ENCODE data around the gene RPS6KC1.
"Not testable (repeated sequence)": the region's sequence is repeated elsewhere in the genome, so short reads cannot be mapped to it uniquely, and the experiment has no call there.

The RPS6KC1 gene

DNA sequence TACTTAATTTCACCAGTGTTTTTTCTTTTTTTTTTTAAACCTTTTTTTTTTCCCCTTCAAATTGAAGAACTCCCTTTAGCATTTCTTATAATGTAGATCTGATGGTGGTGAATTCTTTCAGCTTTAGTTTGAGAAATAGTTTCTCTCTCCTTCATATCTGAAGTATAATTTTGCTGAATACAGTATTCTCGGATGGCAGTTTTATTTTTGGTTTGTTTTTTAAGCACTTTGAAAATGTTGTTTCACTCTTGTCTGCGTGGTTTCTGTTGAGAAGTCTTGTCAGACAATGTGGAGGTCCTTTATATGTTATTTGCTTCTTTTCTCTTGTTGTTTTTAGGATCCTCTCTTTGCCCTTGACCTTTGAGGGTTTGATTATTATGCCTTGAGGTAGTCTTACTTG, 135.1 kb downstream of the RPS6KC1 start:
- Histone ChIP-seq H3K27me3 (ENCODE audit: insufficient read depth, low read length) (no peaks in the 10 kb centered on the region), H3K9ac (ENCODE audit: low read length) (no peak overlapping the region), H3K36me3 (ENCODE audit: insufficient read depth, low read length) (no peaks in the 10 kb centered on the region), H2AFZ (ENCODE audit: low read length) (no peak overlapping the region), H3K4me3 (ENCODE audit: low read depth, low read length, poor library complexity, severe bottlenecking) (no peak overlapping the region), H4K20me1 (ENCODE audit: insufficient read depth, low read length) (no peaks in the 10 kb centered on the region), H3K9me2 (ENCODE audit: low read depth, low read length) (no peaks in the 10 kb centered on the region), H3F3A (ENCODE audit: insufficient read depth, low read length) (no peaks in the 10 kb centered on the region), H3K4me1 (ENCODE audit: insufficient read depth, low read length, severe bottlenecking) (no peaks in the 10 kb centered on the region), H3K4me2 (ENCODE audit: low read length) (no peak overlapping the region), H3K27ac (ENCODE audit: low read depth, low read length, poor library complexity, severe bottlenecking) (no peak overlapping the region), H3K9me3 (ENCODE audit: low read length) (no peaks in the 10 kb centered on the region; the same call in 1 of the 2 replicates), H3K79me2 (ENCODE audit: insufficient read depth, low read length) (no peaks in the 10 kb centered on the region)
- no peak for TF ChIP-seq EZH2 (IDR thresholded peaks at IDR 0.05; ENCODE audit: borderline replicate concordance, low read length)
- TF ChIP-seq, protein P1, sequence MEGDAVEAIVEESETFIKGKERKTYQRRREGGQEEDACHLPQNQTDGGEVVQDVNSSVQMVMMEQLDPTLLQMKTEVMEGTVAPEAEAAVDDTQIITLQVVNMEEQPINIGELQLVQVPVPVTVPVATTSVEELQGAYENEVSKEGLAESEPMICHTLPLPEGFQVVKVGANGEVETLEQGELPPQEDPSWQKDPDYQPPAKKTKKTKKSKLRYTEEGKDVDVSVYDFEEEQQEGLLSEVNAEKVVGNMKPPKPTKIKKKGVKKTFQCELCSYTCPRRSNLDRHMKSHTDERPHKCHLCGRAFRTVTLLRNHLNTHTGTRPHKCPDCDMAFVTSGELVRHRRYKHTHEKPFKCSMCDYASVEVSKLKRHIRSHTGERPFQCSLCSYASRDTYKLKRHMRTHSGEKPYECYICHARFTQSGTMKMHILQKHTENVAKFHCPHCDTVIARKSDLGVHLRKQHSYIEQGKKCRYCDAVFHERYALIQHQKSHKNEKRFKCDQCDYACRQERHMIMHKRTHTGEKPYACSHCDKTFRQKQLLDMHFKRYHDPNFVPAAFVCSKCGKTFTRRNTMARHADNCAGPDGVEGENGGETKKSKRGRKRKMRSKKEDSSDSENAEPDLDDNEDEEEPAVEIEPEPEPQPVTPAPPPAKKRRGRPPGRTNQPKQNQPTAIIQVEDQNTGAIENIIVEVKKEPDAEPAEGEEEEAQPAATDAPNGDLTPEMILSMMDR (IDR thresholded peaks at IDR 0.05; ENCODE audit: low read length), result no peak

DNA sequence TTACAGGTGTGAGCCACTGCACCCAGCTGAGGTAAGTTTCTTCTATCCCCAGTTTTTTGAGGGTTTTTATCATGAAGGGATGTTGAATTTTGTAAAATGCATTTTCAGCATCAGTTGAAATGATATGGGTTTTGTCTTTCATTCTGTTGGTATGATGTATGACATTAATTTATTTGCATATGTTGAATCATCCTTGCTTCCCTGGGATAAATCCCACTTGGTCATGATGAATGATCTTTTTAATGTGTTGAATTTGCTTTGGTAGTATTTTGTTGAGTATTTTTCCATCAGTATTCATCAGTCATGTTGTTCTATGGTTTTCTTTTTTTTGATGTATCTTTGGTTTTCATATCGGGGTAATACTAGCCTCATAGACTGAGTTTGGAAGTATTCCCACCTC, 141.0 kb downstream of the RPS6KC1 start:
- TF ChIP-seq, protein P1 (IDR thresholded peaks at IDR 0.05; ENCODE audit: low read length), result no peak
- no peak for TF ChIP-seq EZH2 (IDR thresholded peaks at IDR 0.05; ENCODE audit: borderline replicate concordance, low read length)

DNA sequence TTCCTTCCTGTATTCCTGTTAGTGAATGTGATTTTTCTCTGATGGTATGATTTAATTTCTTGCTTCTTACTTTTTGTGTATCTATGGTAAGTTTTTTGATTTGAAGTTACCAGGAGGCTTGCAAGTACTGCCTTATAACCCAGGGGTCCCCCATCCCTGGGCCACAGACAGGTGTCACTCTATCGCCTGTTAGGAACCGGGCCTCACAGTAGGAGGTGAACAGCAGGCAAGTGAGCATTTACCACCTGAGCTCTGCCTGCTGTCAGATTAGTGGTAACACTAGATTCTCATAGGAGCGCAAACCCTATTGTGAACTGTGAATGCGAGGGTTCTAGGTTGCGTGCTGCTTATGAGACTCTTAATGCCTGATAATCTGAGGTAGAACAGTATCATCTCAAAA, 143.3 kb downstream of the RPS6KC1 start:
- Histone ChIP-seq H3K36me3 (ENCODE audit: insufficient read depth, low read length) (0 out of 2 replicates have a peak, but pooled peaks cover 6% of the 10 kb centered on the region), H3F3A (ENCODE audit: insufficient read depth, low read length) (no peaks in the 10 kb centered on the region), H3K9me3 (ENCODE audit: low read length) (no peaks in the 10 kb centered on the region), H3K9ac (ENCODE audit: low read length) (no peak overlapping the region), H3K27me3 (ENCODE audit: insufficient read depth, low read length) (no peaks in the 10 kb centered on the region), H3K27ac (ENCODE audit: low read depth, low read length, poor library complexity, severe bottlenecking) (no peak overlapping the region), H2AFZ (ENCODE audit: low read length) (no peak overlapping the region), H3K9me2 (ENCODE audit: low read depth, low read length) (no peaks in the 10 kb centered on the region), H3K4me2 (ENCODE audit: low read length) (no peak overlapping the region), H3K79me2 (ENCODE audit: insufficient read depth, low read length) (no peaks in the 10 kb centered on the region), H3K4me3 (ENCODE audit: low read depth, low read length, poor library complexity, severe bottlenecking) (no peak overlapping the region), H4K20me1 (ENCODE audit: insufficient read depth, low read length) (no peaks in the 10 kb centered on the region), H3K4me1 (ENCODE audit: insufficient read depth, low read length, severe bottlenecking) (no peaks in the 10 kb centered on the region)
- TF ChIP-seq EZH2 (IDR thresholded peaks at IDR 0.05; ENCODE audit: borderline replicate concordance, low read length), result no peak

More for the DNA sequence above, 141.0 kb downstream of the RPS6KC1 start:
- Histone ChIP-seq H3F3A (ENCODE audit: insufficient read depth, low read length) (no peaks in the 10 kb centered on the region), H3K4me1 (ENCODE audit: insufficient read depth, low read length, severe bottlenecking) (no peaks in the 10 kb centered on the region), H3K4me2 (ENCODE audit: low read length) (no peak overlapping the region), H3K9ac (ENCODE audit: low read length) (no peak overlapping the region), H4K20me1 (ENCODE audit: insufficient read depth, low read length) (no peaks in the 10 kb centered on the region), H3K4me3 (ENCODE audit: low read depth, low read length, poor library complexity, severe bottlenecking) (no peak overlapping the region), H3K9me2 (ENCODE audit: low read depth, low read length) (no peaks in the 10 kb centered on the region), H3K79me2 (ENCODE audit: insufficient read depth, low read length) (no peaks in the 10 kb centered on the region), H3K27ac (ENCODE audit: low read depth, low read length, poor library complexity, severe bottlenecking) (no peak overlapping the region), H2AFZ (ENCODE audit: low read length) (no peak overlapping the region), H3K36me3 (ENCODE audit: insufficient read depth, low read length) (no peaks in the 10 kb centered on the region), H3K27me3 (ENCODE audit: insufficient read depth, low read length) (no peaks in the 10 kb centered on the region), H3K9me3 (ENCODE audit: low read length) (no peaks in the 10 kb centered on the region)

DNA sequence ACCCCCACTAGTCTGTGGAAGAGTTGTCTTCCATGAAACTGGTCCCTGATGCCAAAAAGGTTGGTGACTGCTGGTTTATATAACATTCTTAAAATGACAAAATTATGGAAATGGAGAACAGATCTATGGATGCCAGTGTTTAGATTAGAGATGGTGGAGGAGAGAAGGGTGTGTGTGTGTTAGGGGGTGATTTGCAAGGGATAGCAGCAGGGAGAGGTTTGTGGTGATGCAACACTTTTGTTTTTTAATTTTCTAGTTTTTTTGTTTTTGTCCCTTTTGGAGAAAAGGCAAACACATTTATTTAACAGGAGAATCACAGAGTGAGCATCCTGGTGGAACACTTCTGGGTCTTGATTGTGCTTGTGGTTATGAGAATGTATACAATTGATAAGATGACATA, 143.8 kb downstream of the RPS6KC1 start:
- H3K36me3 ChIP-seq (ENCODE audit: insufficient read depth, low read length), result 0 out of 2 replicates have a peak, but pooled peaks cover 6% of the 10 kb centered on the region
- H3F3A ChIP-seq (ENCODE audit: insufficient read depth, low read length), result no peaks in the 10 kb centered on the region

DNA sequence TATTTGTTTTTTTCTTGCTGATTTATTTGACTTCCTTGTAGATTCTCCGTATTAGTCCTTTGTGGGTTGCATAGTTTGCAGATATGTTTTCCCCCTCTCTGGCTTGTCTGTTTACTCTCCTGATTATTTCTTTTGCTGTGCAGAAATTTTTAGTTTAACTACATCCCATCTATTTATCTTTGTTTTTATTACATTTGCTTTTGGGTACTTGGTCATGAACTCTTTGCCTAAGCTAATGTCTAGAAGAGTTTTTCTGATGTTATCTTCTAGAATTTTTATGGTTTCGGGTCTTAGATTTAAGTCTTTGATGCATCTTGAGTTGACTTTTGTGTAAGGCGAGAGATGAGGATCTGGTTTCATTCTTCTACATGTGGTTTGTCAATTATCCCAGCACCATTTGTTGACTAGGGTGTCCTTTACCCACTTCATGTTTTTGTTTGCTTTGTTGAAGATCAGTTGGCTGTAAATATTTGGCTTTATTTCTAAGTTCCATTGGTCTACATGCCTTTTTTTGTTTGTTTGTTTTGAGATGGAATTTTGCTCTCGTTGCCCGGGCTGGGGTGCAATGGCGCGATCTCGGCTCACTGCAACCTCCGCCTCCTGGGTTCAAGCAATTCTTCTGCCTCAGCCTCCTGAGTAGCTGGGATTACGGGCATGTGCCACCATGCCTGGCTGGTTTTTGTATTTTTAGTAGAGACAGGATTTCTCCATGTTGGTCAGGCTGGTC, 145.4 kb downstream of the RPS6KC1 start:
- H3K4me2 ChIP-seq (ENCODE audit: low read length); H3K27ac ChIP-seq (ENCODE audit: low read depth, low read length, poor library complexity, severe bottlenecking); H3K9me2 ChIP-seq (ENCODE audit: low read depth, low read length); H3F3A ChIP-seq (ENCODE audit: insufficient read depth, low read length); H3K4me3 ChIP-seq (ENCODE audit: low read depth, low read length, poor library complexity, severe bottlenecking); H3K79me2 ChIP-seq (ENCODE audit: insufficient read depth, low read length); H3K27me3 ChIP-seq (ENCODE audit: insufficient read depth, low read length); H3K36me3 ChIP-seq (ENCODE audit: insufficient read depth, low read length); H3K4me1 ChIP-seq (ENCODE audit: insufficient read depth, low read length, severe bottlenecking); H3K9ac ChIP-seq (ENCODE audit: low read length); H2AFZ ChIP-seq (ENCODE audit: low read length); H3K9me3 ChIP-seq (ENCODE audit: low read length); H4K20me1 ChIP-seq (ENCODE audit: insufficient read depth, low read length): not testable (repeated sequence)

More for the DNA sequence above, 143.8 kb downstream of the RPS6KC1 start:
- Histone ChIP-seq H3K4me3 (ENCODE audit: low read depth, low read length, poor library complexity, severe bottlenecking) (no peak overlapping the region), H3K9me2 (ENCODE audit: low read depth, low read length) (no peaks in the 10 kb centered on the region), H3K27ac (ENCODE audit: low read depth, low read length, poor library complexity, severe bottlenecking) (no peak overlapping the region), H2AFZ (ENCODE audit: low read length) (no peak overlapping the region), H3K4me2 (ENCODE audit: low read length) (no peak overlapping the region), H3K79me2 (ENCODE audit: insufficient read depth, low read length) (no peaks in the 10 kb centered on the region), H4K20me1 (ENCODE audit: insufficient read depth, low read length) (no peaks in the 10 kb centered on the region), H3K9me3 (ENCODE audit: low read length) (no peaks in the 10 kb centered on the region), H3K4me1 (ENCODE audit: insufficient read depth, low read length, severe bottlenecking) (no peaks in the 10 kb centered on the region), H3K9ac (ENCODE audit: low read length) (no peak overlapping the region), H3K27me3 (ENCODE audit: insufficient read depth, low read length) (no peaks in the 10 kb centered on the region)
- no peak for TF ChIP-seq EZH2 (IDR thresholded peaks at IDR 0.05; ENCODE audit: borderline replicate concordance, low read length)
- TF ChIP-seq, protein P1 (IDR thresholded peaks at IDR 0.05; ENCODE audit: low read length), result no peak

All from OCI-LY1 (cell line).